ENCODE measurements around the gene LRRC43.

- TF ChIP-seq POLR2AphosphoS5 (IDR thresholded peaks at IDR 0.05) = no peak
- TF ChIP-seq CTCF (IDR thresholded peaks at IDR 0.05; ENCODE audit: poor library complexity, severe bottlenecking) = no peak
- TF ChIP-seq TAF1 (IDR thresholded peaks at IDR 0.05; ENCODE audit: low read depth) = no peak
- TF ChIP-seq EP300 (conservative IDR thresholded peaks at IDR 0.05; ENCODE audit: poor library complexity, severe bottlenecking) = no peak
- no peak for TF ChIP-seq EZH2 (IDR thresholded peaks at IDR 0.05; ENCODE audit: borderline replicate concordance, insufficient read depth, low read length, poor library complexity, severe bottlenecking)
- TF ChIP-seq REST (IDR thresholded peaks at IDR 0.05; ENCODE audit: borderline replicate concordance) = no peak
Observed at GRCh38 chr12:122182887-122183587, at the start of gene LRRC43.

Data from neural cell (in vitro differentiated cells).